VCaP (cell line): ENCODE data around the gene ZSCAN12.
"Not testable (repeated sequence)": the region's sequence is repeated elsewhere in the genome, so short reads cannot be mapped to it uniquely, and the experiment has no call there.

Source experiments
- H3K27ac ChIP-seq: fragments of 450-650 bp; 2 replicates; pipeline ENCODE4 v1.5.1; 2017
- CTCF ChIP-seq: fragments of 450-650 bp; conservative IDR thresholded peaks from 2 replicates; pipeline ENCODE4 v1.5.1; 2017; ENCODE audit warnings: mild to moderate bottlenecking, moderate library complexity

Gene ZSCAN12

GRCh38 chr6:28371706-28372451 lies 27.7 kb downstream of the ZSCAN12 start:
- H3K27ac ChIP-seq = no peak overlapping the region
- TF ChIP-seq CTCF = no peak

- H3K27ac ChIP-seq = no peak overlapping the region
- no peak for TF ChIP-seq CTCF
Measured at GRCh38 chr6:28371280-28371679, 28.3 kb downstream of the ZSCAN12 start.

- TF ChIP-seq CTCF = no peak
- H3K27ac ChIP-seq = no peak overlapping the region
Measured at GRCh38 chr6:28370440-28370839, 29.1 kb downstream of the ZSCAN12 start.

- TF ChIP-seq CTCF = no peak
- H3K27ac ChIP-seq = no peak overlapping the region
Measured at GRCh38 chr6:28369463-28369862, 30.1 kb downstream of the ZSCAN12 start.

GRCh38 chr6:28368522-28368921 lies 31.0 kb downstream of the ZSCAN12 start:
- H3K27ac ChIP-seq = no peak overlapping the region
- TF ChIP-seq CTCF = no peak

- H3K27ac ChIP-seq = not testable (repeated sequence)
Measured at GRCh38 chr6:28365590-28365989, 34.0 kb downstream of the ZSCAN12 start.

GRCh38 chr6:28360961-28361360 lies 38.6 kb downstream of the ZSCAN12 start:
- TF ChIP-seq CTCF = no peak
- peak overlapping the region; percentile 70 for H3K27ac ChIP-seq

GRCh38 chr6:28359562-28359961 lies 40.0 kb downstream of the ZSCAN12 start:
- peak overlapping the region; percentile 70 for H3K27ac ChIP-seq

GRCh38 chr6:28357036-28357435 lies 42.5 kb downstream of the ZSCAN12 start:
- peak overlapping the region; percentile 89; the same call in 1 of the 2 replicates for H3K27ac ChIP-seq
- no peak for TF ChIP-seq CTCF
